ENCODE measurements around the gene ABCF3.

Gene ABCF3

DNA sequence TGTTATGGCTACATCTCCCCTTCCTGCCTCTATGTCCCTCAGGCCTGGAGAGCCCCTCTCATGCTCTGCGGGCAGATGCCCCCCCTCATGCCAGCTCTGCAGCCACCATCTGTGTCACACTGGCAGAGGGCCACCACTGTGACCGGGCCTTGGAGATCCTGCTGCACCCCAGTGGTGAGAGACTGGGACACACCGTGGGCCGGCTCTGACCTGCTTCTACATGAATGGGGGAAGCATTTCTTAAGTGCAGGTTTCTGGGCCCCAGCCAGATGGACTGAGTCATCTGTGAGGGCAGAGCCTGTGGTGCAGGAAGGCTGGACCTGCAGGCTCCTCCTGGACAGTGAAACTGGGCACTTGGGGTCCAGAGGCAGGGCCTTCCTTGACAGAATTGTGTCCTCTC lies 48.2 kb downstream of the ABCF3 start:
- no peak for DNase-seq

DNA sequence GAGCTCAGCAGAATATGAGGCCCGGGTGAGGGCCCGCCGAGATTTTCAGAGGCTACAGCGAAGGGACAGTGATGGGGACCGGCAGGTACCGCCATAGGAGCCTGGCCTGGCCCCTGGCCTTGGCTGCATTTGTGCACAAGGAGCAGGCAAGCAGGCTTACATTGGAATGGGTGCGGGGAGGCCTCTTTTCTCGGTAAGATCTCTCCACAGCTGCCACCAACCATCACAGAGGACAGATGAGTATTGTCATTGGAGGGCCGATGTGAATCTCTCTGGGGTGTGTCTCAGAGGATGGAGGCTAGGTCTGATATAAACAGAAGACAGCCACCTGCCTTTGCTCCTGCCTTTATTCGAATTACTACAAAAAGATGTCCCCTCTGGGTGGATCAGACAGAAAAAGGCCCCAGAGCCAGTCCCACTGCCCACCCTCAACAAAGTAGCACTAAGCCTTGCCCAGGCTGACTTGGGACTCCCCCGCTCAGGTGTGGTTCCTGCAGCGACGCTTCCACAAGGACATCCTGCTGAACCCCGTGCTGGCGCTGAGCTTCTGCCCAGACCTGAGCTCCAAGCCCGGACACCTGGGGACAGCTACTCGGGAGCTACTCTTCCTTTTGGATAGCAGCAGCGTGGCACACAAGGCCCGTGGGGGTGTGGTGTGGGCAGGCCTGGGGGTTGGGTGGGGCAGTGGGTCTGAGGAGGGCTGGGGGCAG lies 48.8 kb downstream of the ABCF3 start:
- no peak for DNase-seq

DNA sequence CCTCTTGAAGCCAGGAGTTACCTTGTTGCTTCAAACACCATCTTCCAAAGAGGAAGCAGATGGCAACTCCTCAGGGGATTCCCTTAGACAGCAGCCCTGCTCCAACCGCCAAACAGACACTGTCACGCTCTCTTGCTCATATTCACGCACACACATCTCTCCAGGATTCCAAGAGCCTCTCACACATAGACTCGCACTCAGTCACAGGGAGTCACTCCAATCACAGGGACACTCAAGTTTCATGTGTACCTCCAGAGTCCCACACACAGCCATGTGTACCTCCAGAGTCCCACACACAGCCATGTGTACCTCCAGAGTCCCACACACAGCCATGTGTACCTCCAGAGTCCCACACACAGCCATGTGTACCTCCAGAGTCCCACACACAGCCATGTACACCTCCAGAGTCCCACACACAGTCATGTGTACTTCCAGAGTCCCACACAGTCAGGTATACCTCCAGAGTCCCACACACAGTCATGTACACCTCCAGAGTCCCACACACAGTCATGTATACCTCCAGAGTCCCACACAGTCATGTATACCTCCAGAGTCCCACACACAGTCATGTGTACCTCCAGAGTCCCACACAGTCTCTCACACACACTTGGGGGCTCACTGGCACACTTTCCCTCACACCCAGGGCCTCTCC lies 49.5 kb downstream of the ABCF3 start:
- no peak for DNase-seq

DNA sequence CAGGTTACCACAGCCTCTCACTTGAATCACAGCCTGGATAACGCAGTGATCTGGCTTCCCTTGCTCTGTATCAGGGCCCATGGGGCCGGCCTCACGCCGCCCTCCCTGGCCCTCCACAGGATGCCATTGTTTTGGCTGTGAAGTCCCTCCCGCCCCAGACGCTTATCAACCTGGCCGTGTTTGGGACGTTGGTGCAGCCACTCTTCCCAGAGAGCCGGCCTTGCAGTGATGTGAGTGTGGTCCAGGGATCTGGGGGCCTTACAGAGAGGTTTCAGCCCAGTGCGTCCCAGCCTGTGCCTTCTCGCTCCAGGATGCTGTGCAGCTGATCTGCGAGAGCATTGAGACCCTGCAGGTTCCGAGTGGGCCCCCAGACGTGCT lies 50.0 kb downstream of the ABCF3 start:
- DNase-seq = no peak

DNA sequence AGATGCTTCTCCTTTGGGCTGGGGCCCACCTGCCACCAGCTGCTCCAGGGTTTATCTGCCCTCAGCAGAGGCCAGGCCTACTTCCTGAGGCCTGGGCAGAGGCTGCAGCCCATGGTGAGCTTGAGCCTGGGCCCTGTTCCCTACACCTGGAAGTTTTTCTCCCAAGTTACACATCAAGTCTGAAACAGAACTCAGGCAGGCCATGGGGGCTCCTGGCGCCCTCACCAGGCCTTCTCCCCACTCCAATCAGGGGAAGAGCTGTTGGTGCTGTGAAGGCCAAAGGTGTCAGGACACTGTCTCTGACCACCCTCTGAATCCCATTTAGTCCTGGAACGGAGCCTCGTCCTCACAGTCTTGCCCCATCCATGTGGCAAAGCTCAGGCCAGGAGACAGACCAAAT lies 50.6 kb downstream of the ABCF3 start:
- no peak for DNase-seq

DNA sequence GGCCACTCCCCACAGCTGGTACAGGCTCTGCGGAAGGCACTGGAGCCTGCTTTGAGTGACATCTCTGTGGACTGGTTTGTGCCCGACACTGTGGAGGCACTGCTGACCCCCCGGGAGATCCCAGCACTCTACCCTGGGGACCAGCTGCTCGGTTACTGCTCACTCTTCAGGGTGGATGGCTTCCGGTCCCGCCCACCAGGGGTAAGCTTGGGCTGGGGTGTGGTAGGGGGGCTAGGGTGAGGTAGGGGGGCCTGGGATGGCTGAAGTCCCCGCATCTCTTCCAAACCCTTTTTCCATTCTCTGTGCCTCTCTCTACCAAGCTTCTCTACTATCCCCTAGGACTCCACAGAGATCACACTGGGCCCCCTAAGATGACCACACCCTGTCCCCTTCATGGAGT lies 51.2 kb downstream of the ABCF3 start:
- DNase-seq = no peak

DNA sequence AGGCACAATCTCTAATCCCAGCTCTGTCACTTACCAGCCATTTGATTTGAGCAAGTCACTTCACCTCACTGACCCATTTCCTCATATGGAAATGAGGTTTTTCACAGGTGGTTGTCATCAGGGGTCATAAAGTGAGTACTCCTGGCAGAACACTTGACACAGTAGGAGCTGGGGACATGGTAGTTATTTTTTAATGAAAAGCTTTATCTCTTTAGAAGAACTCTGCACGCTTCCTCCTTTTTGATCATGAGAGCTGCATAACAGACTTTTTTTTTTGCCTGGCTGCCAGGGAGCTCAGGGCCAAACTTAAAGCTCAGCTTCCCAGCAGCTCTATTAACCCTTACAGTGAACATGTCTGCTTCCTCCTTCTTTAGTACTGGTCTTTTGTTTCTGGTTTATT lies 51.8 kb downstream of the ABCF3 start:
- DNase-seq = no peak

DNA sequence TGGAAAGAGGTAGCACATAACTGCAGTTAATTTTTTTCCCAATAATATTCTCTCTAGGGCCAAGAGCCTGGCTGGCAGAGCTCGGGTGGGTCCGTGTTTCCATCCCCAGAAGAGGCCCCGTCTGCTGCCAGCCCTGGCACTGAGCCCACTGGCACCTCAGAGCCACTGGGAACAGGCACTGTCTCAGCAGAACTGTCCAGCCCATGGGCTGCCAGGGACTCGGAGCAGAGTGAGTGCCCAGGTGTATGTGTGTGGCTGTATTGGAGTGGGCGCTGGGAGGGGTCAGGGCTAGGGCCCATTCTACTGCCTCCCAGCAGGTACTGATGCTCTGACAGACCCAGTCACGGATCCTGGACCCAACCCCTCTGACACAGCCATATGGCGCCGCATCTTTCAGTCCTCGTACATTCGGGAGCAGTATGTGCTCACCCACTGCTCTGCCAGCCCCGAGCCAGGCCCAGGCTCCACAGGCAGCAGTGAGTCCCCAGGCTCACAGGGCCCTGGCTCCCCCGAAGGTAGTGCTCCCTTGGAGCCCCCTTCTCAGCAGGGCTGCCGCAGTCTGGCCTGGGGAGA lies 52.3 kb downstream of the ABCF3 start:
- no peak for DNase-seq

DNA sequence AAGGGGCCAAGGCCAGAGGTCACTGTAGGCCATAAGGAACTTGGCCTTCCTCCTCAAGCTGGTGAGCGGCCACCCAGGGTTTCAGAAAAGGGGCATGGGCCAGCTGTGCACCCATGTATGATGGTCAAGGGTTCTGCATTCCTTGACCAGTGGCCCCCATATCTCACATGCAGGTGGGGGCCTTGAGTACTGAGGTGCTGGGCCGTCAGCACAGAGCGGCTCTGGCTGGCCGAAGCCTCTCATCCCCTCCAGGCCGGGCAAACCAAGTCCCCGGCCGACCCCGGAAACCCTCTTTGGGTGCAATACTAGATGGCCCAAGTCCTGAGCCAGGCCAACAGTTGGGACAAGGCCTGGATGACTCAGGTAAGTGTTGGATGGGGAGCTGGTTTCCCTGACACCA lies 53.2 kb downstream of the ABCF3 start:
- DNase-seq = no peak

DNA sequence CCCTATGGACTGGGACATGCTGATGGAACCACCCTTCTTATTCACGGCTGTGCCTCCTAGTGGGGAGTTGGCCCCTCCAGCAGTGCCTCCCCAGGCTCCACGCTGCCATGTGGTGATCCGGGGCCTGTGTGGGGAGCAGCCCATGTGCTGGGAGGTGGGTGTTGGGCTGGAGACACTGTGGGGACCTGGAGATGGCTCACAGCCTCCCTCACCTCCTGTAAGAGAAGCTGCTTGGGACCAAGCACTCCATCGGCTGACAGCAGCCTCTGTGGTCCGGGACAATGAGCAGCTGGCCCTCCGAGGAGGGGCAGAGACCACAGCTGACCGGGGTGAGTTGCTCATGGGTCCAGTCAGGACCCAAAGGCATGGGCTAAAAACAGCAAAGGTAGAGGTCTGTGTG lies 53.7 kb downstream of the ABCF3 start:
- DNase-seq = no peak

DNA sequence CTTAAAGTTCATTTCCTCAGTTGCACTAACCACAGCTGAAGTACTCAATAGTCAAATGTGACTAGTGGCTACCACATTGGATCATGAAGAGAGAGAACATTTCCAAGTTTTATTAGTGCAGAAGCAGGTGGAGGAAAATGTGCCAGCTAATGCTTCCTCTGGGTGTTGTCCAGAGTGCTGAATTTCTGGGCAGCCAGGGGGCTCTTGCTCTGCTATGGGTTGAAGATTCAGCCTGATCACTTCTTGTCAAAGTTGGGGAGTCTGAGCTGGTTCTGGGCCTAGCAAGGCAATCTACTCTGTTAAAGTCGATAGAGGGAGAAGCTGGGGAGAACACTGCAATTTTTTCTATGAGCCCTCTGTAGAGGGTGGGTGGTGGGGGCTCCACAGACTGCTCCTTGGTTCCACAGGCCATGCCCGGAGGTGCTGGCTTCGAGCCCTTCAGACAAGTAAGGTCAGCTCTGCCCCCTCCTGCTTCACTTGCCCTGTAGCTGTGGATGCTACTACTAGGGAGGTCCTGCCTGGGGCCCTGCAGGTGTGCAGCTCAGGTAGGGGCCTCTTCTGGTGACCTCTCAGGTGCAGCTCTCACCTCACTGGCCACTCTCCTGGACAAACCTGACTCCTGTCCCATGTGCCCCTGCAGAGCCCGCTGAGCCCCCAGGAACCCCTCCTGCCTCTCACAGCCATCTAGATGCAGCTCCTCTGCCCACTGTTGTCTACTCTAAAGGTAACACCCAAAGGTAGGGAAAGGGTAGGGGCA lies 54.6 kb downstream of the ABCF3 start:
- DNase-seq = peak; percentile 49 to 63

DNA sequence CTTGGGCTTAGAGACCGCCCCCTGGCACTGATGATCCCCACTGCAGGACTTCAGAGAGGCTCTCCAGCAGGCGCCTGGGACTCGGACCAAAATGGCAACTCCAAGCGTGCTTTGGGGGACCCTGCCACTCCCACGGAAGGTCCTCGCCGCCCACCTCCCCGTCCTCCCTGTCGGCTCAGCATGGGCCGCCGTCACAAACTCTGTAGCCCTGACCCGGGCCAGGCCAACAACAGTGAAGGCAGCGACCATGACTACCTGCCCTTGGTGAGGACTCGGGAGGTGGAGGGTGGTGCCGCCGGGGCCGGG lies 55.1 kb downstream of the ABCF3 start:
- DNase-seq = no peak

DNA sequence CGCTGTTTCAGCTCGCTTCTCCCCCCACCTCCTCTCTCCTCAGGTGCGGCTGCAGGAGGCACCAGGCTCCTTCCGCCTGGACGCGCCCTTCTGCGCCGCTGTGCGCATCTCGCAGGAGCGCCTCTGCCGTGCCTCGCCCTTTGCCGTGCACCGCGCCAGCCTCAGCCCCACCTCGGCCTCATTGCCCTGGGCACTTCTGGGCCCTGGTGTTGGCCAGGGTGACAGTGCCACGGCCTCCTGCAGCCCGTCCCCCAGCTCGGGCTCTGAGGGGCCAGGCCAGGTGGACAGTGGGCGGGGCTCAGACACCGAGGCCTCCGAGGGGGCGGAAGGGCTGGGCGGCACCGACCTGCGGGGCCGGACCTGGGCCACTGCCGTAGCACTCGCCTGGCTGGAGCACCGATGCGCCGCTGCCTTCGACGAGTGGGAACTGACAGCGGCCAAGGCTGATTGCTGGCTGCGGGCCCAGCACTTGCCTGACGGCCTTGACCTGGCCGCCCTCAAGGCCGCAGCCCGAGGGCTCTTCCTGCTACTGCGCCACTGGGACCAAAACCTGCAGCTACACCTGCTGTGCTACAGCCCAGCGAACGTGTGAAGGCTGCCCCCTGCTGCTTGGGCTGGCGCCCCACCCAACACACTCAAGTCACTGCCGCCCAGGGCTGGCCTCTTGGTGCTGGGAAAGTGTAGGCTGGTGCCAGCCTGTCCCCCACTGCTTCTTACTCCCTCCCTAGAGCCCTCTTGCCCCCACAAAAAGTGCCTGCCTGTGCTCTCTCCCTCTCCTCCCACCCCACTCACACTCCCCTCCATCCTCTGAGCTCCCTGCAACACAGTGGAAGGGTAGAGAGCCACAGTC lies 55.7 kb downstream of the ABCF3 start:
- DNase-seq = peak; percentile 15 to 27

DNA sequence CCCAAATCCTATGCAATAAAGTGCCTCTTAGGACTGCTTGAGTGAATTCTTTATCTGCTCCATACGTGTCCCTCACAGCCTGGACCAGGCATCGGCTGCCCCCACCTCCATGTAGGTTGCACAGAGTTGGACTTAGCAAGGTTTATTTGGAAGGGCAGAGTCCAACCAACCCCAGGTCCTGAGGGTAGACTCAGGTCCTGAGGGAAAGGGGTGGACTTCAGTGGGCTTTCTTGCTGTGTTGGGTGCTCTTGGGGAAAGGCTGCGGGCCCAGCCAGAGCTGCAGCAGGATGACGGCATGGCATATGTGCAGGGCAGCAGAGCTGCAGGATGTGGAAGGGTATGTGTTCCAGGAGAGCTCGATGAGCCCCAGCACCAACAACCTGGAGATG lies 56.3 kb downstream of the ABCF3 start:
- no peak for DNase-seq
